Measurements from ENCODE around the gene ALX4.

DNA sequence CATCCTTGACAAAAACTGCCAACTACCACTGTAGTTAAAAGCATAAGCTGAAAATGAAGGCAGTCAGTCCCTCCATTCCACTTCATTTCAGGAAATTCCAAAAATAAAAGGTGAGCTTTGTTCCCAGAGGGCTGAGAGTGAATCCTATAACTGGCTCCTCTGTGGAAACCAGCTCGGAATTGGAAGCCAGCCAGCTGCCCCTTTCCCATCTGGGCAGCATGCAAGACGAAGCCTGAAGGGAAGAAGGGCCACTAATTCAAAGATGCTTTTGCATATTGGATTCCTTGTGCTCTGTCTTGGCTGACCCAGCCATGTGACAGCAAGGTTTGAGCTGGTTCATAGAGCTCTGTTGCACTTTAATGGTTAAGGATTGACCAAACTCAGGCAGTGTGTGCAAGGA lies 83.4 kb downstream of the ALX4 start:
- TF ChIP-seq POLR2A (IDR thresholded peaks at IDR 0.05) = no peak
- TF ChIP-seq, protein P1, sequence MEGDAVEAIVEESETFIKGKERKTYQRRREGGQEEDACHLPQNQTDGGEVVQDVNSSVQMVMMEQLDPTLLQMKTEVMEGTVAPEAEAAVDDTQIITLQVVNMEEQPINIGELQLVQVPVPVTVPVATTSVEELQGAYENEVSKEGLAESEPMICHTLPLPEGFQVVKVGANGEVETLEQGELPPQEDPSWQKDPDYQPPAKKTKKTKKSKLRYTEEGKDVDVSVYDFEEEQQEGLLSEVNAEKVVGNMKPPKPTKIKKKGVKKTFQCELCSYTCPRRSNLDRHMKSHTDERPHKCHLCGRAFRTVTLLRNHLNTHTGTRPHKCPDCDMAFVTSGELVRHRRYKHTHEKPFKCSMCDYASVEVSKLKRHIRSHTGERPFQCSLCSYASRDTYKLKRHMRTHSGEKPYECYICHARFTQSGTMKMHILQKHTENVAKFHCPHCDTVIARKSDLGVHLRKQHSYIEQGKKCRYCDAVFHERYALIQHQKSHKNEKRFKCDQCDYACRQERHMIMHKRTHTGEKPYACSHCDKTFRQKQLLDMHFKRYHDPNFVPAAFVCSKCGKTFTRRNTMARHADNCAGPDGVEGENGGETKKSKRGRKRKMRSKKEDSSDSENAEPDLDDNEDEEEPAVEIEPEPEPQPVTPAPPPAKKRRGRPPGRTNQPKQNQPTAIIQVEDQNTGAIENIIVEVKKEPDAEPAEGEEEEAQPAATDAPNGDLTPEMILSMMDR (IDR thresholded peaks at IDR 0.05) = no peak
